Activated CD4-positive, alpha-beta T cell treated with anti-CD3 and anti-CD28 coated beads for 4 hours (primary cell): ENCODE measurements around the gene UBE2L6.

Experiments
- DNase-seq, 2 donors: peaks; one replicate each; pipeline ENCODE4 v3.0.0-alpha.2; 2020

UBE2L6 gene

DNA sequence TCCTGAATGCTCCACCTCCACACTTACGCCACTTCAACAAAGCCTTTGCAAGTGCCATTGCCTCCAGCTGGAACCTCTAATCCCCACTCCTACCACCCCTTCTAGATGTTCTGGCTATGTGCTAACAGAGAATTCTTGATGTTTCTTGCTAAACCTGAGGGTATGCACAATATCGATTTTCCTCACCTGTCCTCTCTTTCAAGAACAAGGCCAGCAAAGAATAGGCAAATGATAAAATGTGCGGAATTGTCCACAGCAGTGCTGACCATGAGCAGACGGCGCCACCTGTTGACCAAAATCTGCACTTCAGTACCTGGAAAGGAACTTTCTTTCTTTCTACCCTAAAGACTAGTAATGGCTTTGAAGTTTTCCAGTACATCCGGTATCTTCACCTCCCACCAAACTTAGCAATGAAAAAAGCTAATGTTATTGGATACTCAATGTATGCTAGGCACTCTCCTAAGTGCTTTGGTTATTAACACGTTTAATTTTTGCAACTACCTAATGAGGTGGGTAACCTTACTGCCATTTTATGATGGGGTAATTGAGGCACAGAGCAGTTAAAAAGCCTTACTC lies 40.3 kb downstream of the UBE2L6 start:
- peak; percentile 66 to 79 for DNase-seq

DNA sequence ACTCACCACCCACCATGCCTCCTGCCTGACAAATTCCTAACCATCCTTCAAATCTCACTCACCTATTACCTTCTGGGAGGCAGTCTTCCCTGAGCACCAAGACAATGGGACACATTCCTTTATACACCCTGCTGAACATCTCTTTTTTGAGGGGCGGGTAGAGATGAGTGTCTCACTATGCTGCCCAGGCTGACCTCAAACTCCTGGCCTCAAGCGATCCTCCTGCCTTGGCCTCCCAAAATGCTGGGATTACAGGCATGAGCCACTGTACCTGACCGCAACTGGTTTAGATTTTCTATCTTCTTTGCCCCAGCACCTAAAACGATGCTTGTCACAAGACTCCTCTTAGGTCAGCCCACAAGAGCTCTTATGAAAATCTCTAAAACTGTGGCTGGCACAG lies 44.1 kb downstream of the UBE2L6 start:
- DNase-seq, result no peak

DNA sequence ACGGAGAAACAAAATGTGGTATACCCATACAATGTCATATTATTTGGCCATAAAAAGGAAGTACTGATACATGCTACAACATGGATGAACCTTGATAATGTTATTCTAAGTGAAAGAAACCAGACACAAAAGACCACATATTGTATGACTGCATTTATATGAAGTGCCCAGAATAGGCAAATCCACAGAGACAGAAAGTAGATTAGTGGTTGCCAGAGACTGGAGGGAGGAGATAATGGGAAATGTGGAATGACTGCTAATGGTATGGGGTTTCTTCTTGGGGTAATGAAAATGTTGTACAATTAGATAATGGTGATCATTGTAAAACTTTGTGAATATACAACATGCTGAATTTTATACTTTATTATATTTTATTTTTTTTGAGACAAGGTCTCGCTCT lies 46.4 kb downstream of the UBE2L6 start:
- no peak for DNase-seq

- DNase-seq, result no peak
These were observed 51.4 kb downstream of the UBE2L6 start for GRCh38 chr11:57516061-57516443.

DNA sequence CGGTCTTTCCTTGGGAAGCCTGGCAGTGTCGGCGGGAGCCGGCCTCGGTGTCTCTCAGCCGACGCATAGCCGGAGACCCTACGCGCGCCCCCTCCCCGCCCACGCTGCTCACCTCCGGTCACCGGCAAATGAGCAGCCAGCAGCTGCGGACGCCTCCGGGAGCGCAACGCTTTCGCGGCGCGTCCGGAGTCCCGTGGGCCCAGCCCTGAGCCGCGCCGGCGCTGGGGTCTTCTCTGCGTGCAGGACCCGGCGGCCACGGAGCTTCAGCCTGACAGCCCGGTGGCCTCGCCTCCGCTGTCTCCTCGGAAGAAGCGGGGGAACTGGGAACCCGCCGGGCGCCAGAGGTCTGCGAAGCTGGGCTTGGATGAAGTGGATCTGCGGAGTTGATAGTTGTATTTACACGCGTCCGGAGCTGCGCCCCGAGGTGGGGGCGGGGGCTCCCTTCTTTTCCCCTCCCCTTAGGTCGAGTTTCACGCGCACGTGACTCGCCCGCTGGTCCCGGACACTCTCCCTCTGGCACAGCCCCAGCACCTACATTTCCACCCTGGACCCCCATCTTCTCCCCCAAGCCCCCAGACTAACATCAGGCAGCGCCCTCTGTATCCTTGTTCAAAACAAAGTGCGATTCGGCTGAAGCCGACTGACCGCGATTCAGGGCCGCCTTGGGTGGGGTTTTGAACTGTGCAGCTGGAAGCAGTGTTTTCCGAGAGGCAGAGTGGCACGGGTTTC lies 52.0 kb downstream of the UBE2L6 start, which contains the start of gene SLC43A1:
SLC43A1 (minus strand) TSS at position 371 of the 729 bp plus-strand sequence. CDS start 1,591 bp downstream, outside the sequence.
- peak; percentile 22 to 37 for DNase-seq

DNA sequence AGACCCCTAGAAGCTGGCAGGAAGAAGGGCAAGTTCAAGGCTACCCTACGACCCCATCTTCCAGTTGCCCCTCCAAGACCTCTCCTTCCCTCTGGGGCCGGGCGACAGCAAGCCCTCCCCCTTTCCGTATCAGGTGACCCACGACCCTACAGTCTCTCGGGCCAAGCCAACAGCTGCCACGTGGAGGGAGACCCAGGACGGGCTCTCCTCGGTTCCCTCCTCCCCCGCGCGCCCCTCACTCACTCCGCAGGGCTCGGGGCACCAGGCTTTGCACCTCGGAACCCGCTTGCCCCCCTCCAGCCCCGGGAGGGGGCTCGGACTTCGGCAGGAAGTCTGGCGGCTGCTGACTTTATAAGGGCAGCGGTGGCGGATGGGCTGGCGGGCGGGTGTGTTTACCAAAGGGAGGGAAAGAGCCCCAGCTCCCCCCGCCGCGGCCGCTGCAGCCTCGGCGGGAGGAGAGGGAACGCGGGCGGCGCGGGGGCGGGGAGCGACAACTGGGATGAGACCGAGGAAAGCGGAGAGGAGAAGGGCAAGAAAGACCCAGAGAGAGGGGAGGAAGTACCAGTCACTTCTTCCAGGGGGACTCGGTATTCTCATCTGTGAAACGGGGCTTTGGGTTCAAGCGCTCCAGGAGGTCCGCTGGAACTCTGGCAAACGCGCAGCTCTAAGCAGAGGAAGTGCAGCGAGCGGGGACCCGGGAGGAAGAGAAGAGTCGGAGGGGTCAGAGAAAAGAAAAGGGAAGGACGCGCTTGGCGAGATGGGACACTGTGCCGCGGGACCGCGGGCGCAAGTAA lies 52.7 kb downstream of the UBE2L6 start:
- peak; percentile 39 to 53 for DNase-seq

DNA sequence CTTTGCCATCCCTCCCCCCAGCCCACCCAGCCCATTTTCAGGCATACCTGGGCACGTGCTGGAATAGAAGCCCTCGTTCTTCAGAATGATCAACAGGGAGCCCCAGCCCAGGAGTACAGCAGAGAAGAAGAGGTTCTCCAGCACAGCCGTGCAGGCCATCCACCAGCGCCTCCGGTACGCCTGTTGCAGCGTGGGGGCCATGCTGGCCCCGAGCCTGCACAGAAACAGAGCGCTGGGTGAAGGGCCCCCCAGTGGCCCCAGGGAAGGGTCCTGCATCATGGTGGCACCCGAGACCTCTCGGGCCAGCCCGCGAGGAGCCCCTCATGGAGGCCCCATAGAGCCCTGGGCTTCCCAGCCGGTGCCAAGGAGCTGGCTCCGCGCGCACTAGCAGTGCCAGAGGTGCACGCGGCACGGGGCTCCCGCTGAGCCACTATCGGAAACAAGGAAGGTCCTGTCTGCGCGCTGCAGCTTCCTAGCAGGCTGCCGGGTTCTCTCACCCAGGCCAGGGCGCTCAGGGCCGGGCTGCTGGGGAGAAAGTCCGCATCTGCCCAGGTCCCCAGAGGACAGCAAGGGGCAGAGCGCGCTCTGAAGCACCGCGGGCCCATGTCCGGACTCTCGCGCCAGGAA lies 53.4 kb downstream of the UBE2L6 start:
- DNase-seq, result peak; percentile 31 to 35

DNA sequence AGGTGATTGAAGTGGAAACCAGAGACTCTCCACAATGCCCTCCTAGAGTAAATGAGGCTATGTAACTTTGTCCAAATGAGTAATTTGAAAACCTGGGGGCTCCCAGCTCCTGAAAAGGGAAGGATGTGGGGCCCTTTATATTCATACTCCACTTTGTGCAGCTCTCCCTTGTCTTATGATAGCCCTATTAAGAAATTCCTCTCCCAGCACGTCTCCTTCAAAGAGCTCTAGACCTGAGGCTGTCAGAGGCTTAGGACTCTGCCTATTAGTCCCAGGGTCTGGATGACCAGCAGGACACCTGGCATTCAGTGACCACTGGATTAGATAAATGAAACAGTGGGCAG lies 54.0 kb downstream of the UBE2L6 start:
- no peak for DNase-seq

DNA sequence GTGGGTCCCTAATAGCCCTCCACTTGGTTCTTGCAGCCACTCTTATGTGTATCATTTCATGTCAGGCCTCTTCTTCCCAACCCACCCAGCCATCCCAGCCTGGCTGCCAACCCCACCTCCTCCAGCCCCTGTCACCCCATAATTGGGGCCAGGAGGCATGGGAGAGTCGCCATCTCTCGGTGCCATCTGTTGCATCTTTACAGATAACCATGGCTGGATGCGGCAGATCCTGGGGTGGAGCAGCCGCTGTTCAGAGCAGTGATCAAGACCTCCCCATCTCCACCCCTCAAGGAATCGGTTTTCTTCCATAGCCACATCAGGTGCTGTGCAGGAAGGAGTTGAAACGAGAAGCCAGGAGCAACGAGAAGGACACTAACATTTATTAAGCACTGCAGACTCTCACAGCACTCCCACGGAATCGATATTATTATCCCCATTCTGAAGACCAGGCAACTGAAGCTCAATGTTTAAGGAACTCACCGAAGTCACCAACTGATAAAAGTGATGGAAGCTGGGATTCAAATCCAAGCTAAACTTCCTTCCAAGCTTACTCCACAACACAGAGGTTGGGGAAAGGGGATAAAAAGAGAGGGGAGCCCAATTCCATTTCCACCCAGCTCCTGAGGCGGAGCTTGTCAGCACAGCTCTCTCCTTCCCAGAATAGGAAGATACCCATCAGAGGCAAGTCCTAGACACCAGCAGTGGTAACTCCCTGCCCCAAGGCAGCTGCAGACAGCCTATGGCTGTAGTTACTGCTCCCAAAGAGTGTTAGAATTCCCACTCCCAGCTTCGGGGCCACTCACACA lies 54.6 kb downstream of the UBE2L6 start:
- no peak for DNase-seq

DNA sequence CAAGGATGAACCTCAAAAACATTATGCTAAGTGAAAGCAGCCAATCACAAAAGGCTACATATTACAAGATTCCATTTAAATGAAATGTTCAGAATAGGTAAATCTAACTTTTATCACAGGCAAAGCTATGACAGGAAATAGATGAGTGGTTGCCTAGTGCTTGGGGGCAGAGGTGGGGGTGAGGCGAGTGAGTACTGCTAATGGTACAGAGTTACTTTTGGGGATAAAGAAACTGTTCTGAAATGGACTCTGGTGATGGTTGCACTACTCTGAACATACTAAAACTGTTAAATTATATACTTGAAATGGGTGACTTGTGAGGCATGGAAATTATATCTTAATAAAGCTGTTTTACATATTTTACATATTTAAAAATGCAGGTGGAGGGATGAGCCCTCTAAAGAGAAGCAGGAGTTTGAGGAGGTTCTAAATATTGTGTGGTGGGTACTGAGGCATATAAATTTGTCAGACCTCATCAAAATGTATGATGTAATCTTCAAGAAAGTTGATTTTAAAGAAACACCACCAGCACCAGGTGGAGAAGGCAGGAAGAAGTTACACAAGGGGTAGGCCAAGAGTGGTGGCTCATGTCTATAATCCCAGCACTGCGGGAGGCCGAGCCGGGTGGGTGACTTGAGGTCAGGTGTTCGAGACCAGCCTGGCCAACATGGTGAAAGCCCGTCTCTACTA lies 55.6 kb downstream of the UBE2L6 start:
- DNase-seq, result no peak

GRCh38 chr11:57508341-57509170 lies 58.9 kb downstream of the UBE2L6 start:
- no peak for DNase-seq

DNA sequence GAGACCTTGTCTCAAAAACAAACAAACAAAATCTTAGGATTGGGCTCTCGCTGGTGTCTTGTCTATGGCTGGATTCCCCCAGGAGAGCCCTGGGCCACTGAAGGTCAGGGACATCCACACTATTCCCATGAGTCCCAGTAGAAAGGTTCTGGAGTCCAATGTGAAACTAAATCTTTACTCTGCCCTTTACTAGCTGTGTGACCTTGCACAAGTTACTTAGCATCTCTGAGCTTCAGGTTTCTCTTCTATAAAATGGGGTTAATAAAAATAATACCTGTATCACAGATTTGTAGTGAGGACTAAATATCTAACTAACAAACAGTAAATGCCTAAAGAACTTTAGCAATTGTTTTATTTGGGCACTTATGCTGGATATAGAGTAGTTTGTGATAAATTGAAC lies 61.0 kb downstream of the UBE2L6 start:
- no peak for DNase-seq

GRCh38 chr11:57504511-57504910 lies 63.0 kb downstream of the UBE2L6 start:
- no peak for DNase-seq

GRCh38 chr11:57502870-57503269 lies 64.6 kb downstream of the UBE2L6 start:
- no peak for DNase-seq

DNA sequence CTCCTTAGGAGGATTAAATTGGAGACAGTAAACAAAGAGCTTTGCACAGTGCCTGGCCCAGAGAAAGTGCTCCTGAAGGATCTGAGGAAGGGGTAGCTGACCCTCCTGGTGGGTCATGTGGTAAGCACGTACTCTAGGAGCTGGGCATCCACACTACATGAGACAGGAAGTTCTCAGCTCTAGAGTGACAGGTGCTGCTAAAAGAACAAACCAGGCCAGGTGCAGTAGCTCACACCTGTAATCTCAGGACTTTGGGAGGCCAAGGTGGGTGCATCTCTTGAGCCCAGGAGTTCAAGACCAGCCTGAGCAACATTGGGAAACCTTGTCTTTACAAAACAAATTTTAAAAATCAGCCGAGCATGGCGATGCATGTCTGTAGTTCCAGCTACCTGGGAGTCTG lies 65.1 kb downstream of the UBE2L6 start:
- DNase-seq, result no peak

GRCh38 chr11:57501953-57502352 lies 65.5 kb downstream of the UBE2L6 start:
- no peak for DNase-seq
